Small intestine (tissue), 7 donors: ENCODE data around the gene PCDHGA3. TPM values are rescaled to one million over a fixed set of nuclear protein-coding genes. Genes with fewer than 3 reads are reported as not detected.
"Not testable (repeated sequence)": the region's sequence is repeated elsewhere in the genome, so short reads cannot be mapped to it uniquely, and the experiment has no call there.

ENCODE experiments used
- DNase-seq, 2 donors: peaks; one replicate each; pipeline versions ENCODE4 v3.0.0 to v3.0.0-alpha.2; 2013
- FAIRE-seq: peaks from 2 replicates; lab custom pipeline; 2012; peaks lifted over from hg19 to GRCh38; lab: Jason Lieb, UNC
- H3K27ac ChIP-seq, 3 donors: one replicate each; pipeline ENCODE4 v1.5.1; 2013; ENCODE audit warnings: low read length in 2 of 3, mild to moderate bottlenecking in 2 of 3, control low read depth in 1 of 3, inconsistent platforms in 1 of 3, low read depth in 1 of 3, moderate library complexity in 1 of 3
- H3K27me3 ChIP-seq, 3 donors: one replicate each; pipeline ENCODE4 v1.6.1; 2013; ENCODE audit warnings: low read length in 3 of 3, inconsistent platforms in 1 of 3; ENCODE audit not compliant: control insufficient read depth in 3 of 3, insufficient read depth in 3 of 3
- H3K36me3 ChIP-seq, 3 donors: one replicate each; pipeline ENCODE4 v1.6.1; 2013; ENCODE audit warnings: low read length in 3 of 3, inconsistent platforms in 1 of 3, low read depth in 1 of 3, mild to moderate bottlenecking in 1 of 3, moderate library complexity in 1 of 3; ENCODE audit not compliant: control insufficient read depth in 3 of 3, insufficient read depth in 2 of 3
- H3K4me1 ChIP-seq, 3 donors: one replicate each; pipeline ENCODE4 v1.6.1; 2013; ENCODE audit warnings: low read length in 2 of 3, inconsistent platforms in 1 of 3, low read depth in 1 of 3, mild to moderate bottlenecking in 1 of 3, moderate library complexity in 1 of 3; ENCODE audit not compliant: control insufficient read depth in 3 of 3, insufficient read depth in 2 of 3
- H3K4me3 ChIP-seq, 3 donors: one replicate each; pipeline ENCODE4 v1.5.1; 2013; ENCODE audit warnings: low read length in 3 of 3, control low read depth in 1 of 3, inconsistent platforms in 1 of 3, low read depth in 1 of 3, mild to moderate bottlenecking in 1 of 3, moderate library complexity in 1 of 3
- H3K9me3 ChIP-seq, 2 donors: one replicate each; pipeline ENCODE4 v1.6.1; 2013; ENCODE audit warnings: low read depth in 1 of 2, low read length in 1 of 2; ENCODE audit not compliant: control insufficient read depth in 2 of 2, insufficient read depth in 1 of 2
- WGBS, 3 donors: extraction: QIAGEN DNeasy Blood & Tissue Kit; methylation state at CpG; one replicate each; pipeline ENCODE4 v1.1.7; 2013; 5-methylcytosine and 5-hydroxymethylcytosine counted together
- polyA plus RNA-seq, 4 donors: library from polyadenylated mRNA; stranded (reverse) in 3 of 4; unstranded in 1 of 4; fragments of 200-250 nt in 3 of 4; fragments of 120-200 nt in 1 of 4; gene quantifications; one replicate each; pipeline versions ENCODE4 v1.2.1 to v1.2.3, GENCODE V29; 2013
- donor health status: healthy with polysubstance abuse.
- donor health status: control.
- donor health status: control.
- donor health status: Bipolar disorder and iron deficiency.
- donor health status: healthy.

PCDHGA3 gene
- polyA plus RNA-seq, 4 donors, result 0.24 to 0.49 TPM; not detected in 2

- 55 to 62% (median 58%) methylated on average over 43 of the region's 43 CpGs for WGBS, 3 donors
- no peak for FAIRE-seq
- peaks cover 3 to 56% of the 10 kb centered on the region in 2 donors for H3K9me3 ChIP-seq
- no peaks in the 10 kb centered on the region for H3K36me3 ChIP-seq
- no peaks in the 10 kb centered on the region for H3K4me1 ChIP-seq
- no peak overlapping the region for H3K27ac ChIP-seq
- peaks cover 0 to 35% (median 15%) of the 10 kb centered on the region in 3 donors for H3K27me3 ChIP-seq
- no peak for DNase-seq
- H3K4me3 ChIP-seq, result no peak overlapping the region
These were observed 41.0 kb downstream of the PCDHGA3 start for GRCh38 chr5:141384471-141385267.

DNA sequence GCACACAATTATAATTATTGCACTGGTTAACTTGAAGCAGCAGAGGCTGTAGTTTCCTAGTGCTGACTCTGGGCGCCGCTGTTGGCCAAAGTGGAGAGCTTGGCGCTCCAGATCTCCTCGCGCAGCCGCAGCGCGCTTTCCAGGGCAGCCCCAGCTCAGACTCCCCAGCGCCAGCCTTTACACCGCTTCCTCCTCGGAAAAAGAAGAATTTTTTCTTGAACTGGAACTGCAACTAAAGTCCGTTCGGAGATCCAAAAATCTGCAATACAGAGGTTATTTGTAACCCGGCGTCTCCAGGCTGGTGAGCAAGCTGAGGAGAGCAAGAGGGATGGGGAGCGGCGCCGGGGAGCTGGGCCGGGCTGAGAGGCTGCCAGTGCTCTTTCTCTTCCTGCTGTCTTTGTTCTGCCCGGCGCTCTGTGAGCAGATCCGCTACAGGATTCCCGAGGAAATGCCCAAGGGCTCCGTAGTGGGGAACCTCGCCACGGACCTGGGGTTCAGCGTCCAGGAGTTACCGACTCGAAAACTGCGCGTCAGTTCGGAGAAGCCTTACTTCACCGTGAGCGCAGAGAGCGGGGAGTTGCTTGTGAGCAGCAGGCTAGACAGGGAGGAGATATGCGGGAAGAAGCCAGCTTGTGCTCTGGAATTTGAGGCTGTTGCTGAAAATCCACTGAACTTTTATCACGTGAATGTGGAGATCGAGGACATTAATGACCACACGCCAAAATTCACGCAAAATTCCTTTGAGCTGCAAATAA is 44.1 kb downstream of the PCDHGA3 start, which contains the start of gene PCDHGB4:
PCDHGB4 (plus strand) TSS at position 142 of the 755 bp plus-strand sequence; CDS start at position 329, 187 bp downstream.
- H3K36me3 ChIP-seq, FAIRE-seq, H3K27ac ChIP-seq, H3K4me3 ChIP-seq, H3K4me1 ChIP-seq: not testable (repeated sequence)
- WGBS, 3 donors, result 14 to 42% (median 39%) methylated on average over 17 to 22 of the region's 40 CpGs
- peaks cover 0 to 40% (median 17%) of the 10 kb centered on the region in 3 donors for H3K27me3 ChIP-seq
- peak in 1 of 2 donors; percentile 30 for DNase-seq
- H3K9me3 ChIP-seq, result peaks cover 7 to 58% of the 10 kb centered on the region in 2 donors

DNA sequence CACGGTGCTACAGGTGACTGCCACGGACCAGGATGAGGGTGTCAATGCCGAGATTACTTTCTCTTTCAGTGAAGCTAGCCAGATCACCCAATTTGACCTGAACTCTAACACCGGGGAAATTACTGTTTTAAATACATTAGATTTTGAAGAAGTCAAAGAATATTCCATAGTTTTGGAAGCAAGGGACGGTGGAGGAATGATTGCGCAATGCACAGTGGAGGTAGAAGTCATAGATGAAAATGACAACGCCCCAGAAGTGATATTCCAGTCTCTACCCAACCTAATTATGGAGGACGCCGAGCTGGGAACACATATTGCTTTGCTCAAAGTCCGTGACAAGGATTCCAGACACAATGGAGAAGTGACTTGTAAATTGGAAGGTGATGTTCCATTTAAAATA is 45.0 kb downstream of the PCDHGA3 start:
- no peak overlapping the region for H3K27ac ChIP-seq
- no peaks in the 10 kb centered on the region for H3K36me3 ChIP-seq
- peaks cover 8 to 58% of the 10 kb centered on the region in 2 donors for H3K9me3 ChIP-seq
- DNase-seq (no peak), FAIRE-seq (no peak)
- no peaks in the 10 kb centered on the region for H3K4me1 ChIP-seq
- H3K27me3 ChIP-seq, result peaks cover 0 to 39% (median 17%) of the 10 kb centered on the region in 3 donors
- WGBS, 3 donors, result 49 to 56% (median 49%) methylated on average over 10 of the region's 10 CpGs
- H3K4me3 ChIP-seq, result no peak overlapping the region

DNA sequence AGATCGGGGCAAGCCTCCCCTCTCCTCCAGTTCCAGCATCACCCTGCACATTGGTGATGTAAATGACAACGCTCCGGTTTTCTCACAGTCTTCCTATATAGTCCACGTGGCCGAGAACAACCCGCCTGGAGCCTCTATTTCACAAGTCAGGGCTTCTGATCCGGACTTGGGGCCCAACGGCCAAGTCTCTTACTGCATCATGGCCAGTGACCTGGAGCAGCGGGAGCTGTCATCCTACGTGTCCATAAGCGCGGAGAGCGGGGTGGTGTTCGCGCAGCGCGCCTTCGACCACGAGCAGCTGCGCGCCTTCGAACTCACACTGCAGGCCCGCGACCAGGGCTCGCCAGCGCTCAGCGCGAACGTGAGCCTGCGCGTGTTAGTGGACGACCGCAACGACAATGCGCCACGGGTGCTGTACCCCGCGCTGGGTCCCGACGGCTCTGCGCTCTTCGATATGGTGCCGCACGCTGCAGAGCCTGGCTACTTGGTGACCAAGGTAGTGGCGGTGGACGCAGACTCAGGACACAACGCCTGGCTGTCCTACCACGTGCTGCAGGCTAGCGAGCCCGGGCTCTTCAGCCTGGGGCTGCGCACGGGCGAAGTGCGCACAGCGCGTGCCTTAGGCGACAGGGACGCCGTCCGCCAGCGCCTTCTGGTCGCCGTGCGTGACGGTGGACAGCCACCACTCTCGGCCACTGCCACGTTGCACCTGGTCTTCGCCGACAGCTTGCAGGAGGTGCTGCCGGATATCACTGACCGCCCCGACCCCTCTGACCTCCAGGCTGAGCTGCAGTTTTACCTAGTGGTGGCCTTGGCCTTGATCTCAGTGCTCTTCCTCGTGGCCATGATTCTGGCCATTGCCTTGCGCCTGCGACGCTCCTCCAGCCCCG is 45.8 kb downstream of the PCDHGA3 start:
- Histone ChIP-seq H3K4me3 (no peak overlapping the region), H3K9me3 (peaks cover 8 to 58% of the 10 kb centered on the region in 2 donors), H3K27me3 (peaks cover 0 to 36% (median 22%) of the 10 kb centered on the region in 3 donors), H3K36me3 (no peaks in the 10 kb centered on the region), H3K27ac (no peak overlapping the region), H3K4me1 (no peaks in the 10 kb centered on the region)
- FAIRE-seq (no peak), DNase-seq (no peak)
- 43 to 63% (median 63%) methylated on average over 70 to 77 of the region's 77 CpGs for WGBS, 3 donors

DNA sequence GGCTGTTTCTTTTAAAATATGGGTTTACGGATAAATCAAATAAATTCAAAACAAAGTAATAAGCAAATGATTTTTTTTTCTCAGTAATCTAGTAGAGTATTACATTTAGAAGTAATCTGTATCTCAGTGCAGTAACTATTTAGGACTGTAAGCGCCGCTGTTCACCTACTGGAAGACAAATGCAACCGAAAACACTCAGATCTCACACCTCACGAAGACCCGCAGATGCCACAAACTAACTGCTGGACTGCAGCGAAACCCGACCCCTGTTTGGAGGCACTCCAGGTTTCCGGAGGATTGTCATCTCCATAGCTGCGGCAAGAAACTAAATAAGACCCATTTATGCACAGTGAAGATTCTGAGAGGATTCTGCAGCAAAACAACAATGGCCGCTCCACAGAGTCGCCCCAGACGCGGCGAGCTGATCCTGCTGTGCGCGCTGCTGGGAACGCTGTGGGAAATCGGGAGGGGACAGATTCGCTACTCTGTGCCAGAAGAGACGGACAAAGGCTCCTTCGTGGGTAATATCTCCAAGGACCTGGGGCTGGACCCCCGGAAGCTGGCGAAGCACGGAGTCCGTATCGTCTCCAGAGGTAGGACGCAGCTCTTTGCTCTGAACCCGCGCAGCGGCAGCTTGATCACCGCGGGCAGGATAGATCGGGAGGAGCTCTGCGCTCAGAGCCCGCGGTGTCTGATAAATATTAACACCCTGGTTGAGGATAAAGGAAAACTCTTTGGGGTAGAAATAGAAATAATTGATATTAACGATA is 49.0 kb downstream of the PCDHGA3 start, which contains the start of gene PCDHGA8:
PCDHGA8 (plus strand) TSS at position 205 of the 770 bp plus-strand sequence; CDS start at position 386, 181 bp downstream.
- Histone ChIP-seq H3K4me1 (no peaks in the 10 kb centered on the region), H3K27me3 (peaks cover 0 to 31% (median 23%) of the 10 kb centered on the region in 3 donors), H3K27ac (no peak within 1 kb of the TSS), H3K36me3 (no peaks in the 10 kb centered on the region), H3K9me3 (peaks cover 8 to 51% of the 10 kb centered on the region in 2 donors), H3K4me3 (no peak within 1 kb of the TSS)
- FAIRE-seq (no peak), DNase-seq (no peak)
- WGBS, 3 donors, result 31 to 47% (median 46%) methylated on average over 38 of the region's 38 CpGs

DNA sequence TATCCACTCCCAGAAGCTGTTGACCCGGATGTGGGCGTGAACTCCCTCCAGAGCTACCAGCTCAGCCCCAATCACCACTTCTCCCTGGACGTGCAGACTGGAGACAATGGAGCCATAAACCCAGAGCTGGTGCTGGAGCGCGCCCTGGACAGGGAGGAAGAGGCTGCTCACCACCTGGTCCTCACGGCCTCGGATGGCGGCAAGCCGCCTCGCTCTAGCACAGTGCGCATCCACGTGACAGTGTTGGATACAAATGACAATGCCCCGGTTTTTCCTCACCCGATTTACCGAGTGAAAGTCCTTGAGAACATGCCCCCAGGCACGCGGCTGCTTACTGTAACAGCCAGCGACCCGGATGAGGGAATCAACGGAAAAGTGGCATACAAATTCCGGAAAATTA is 49.6 kb downstream of the PCDHGA3 start:
- Histone ChIP-seq H3K4me3 (no peak overlapping the region), H3K4me1 (no peaks in the 10 kb centered on the region), H3K36me3 (no peaks in the 10 kb centered on the region), H3K27me3 (peaks cover 0 to 29% (median 22%) of the 10 kb centered on the region in 3 donors), H3K27ac (no peak overlapping the region), H3K9me3 (peaks cover 8 to 52% of the 10 kb centered on the region in 2 donors)
- no peak for FAIRE-seq
- WGBS, 3 donors, result 40 to 52% (median 50%) methylated on average over 21 of the region's 21 CpGs
- no peak for DNase-seq

- not testable (repeated sequence) for FAIRE-seq
These were observed 51.0 kb downstream of the PCDHGA3 start for GRCh38 chr5:141394401-141395187.

More at GRCh38 chr5:141394401-141395187, 51.0 kb downstream of the PCDHGA3 start:
- H3K4me1 ChIP-seq, DNase-seq, H3K36me3 ChIP-seq, H3K27ac ChIP-seq, H3K4me3 ChIP-seq: not testable (repeated sequence)
- Histone ChIP-seq H3K27me3 (peaks cover 0 to 33% (median 27%) of the 10 kb centered on the region in 3 donors), H3K9me3 (peaks cover 5 to 51% of the 10 kb centered on the region in 2 donors)
- 45 to 56% (median 47%) methylated on average over 33 to 46 of the region's 53 CpGs for WGBS, 3 donors
